Stimulated activated CD4-positive, alpha-beta T cell treated with anti-CD3 and anti-CD28 coated beads, Interleukin-2, amount 100 ng/mL, for 24 hours (primary cell): ENCODE data around the gene GRP.

ENCODE experiments used
- DNase-seq, 2 donors: peaks; one replicate each; pipeline ENCODE4 v3.0.0-alpha.2; 2020

GRP gene

DNA sequence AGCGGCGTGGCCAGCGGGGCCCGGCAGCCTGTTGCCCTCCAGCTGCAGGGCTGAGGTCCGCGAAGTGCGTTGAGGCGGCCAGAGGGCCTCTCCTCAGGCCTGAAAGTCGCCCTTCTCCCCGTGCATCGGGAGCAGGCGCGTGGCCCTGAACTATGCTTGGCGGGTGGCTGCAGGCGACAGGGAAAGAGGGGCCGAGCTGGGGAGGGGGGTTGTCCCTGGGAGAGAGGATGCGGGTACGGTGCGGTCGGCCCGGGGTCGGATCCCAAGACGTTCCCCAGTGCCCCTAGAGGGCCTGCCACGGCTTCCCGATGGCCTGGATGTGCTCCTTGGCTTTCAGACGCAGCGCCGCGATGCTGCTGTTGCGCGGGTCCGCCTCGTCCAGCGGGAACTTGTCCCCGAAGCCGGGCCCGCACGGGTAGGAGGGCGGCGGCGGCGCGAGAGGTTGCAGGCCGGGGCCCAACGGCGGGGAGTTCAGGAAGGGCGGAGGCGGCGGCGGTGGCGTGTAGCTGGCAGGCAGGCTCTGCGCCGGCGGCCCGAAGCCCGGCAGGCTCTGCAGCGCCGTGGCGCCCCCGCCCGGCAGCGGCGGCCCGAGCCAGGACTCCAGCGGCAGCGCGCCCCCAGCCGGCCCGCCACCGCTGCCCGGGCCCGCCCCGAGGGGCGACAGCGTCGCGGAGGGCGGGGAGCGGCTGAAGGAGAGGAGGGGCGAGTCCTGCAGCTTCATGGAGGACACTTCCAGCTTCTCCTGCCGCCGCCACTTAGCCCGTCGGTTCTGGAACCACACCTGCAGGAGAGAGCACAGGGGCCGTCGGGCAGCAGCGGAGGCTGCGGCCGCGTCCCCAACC lies 49.0 kb downstream of the GRP start:
- peak in 1 of 2 donors; percentile 72 for DNase-seq

DNA sequence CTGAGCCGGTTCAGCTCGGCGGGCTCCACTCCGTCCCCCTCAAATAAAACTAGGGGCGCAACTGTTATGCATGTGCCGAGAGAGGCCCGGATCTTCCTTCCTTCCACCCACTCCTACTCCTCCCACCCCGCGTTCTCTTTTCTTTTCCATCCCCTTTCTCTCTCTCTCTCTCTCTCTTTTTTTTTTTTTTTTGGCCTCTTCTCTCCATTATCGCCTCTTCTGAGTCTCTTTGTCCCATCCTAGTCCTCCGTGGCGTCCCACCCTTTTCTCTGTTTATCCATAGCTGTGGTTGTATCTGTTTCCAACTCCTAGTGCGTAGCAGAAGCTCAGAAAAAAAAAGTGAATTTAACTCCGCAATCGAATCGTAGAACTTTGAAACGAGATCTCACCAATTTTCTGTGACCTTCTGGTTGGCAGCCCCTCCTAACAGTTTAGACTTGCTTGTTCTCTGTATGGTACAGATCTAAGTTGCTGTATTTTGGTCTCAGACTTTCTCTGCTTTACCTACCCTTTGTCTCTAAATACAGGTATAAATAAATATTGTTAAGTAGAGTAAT lies 49.7 kb downstream of the GRP start:
- DNase-seq, result no peak

DNA sequence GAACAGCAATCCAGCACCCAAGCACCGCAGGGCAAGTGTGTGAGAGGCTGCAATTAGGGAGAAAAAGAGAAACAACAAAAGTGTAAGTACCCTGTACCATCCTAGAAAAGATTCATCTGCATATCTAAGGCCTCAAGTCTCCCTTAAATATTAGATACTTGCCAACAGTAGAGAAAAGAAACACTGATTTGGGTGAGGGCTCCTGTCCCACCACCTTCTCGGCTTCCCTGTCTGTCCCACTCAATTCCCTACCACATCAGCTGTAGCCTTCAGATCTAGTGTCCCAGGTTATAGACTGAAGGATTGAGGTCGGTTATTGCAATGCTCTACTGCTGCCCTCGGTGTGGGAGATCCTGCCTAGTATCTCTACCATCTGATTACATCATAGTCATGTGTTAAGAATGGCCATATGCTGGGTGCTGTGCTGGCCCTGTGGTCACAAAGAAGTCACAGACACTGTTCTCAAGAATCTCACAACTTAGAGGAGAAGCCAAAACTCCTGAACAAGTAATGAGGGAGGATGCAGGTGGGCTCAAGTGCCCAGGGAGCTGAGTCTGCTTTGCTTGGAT lies 50.8 kb downstream of the GRP start:
- DNase-seq, result no peak

DNA sequence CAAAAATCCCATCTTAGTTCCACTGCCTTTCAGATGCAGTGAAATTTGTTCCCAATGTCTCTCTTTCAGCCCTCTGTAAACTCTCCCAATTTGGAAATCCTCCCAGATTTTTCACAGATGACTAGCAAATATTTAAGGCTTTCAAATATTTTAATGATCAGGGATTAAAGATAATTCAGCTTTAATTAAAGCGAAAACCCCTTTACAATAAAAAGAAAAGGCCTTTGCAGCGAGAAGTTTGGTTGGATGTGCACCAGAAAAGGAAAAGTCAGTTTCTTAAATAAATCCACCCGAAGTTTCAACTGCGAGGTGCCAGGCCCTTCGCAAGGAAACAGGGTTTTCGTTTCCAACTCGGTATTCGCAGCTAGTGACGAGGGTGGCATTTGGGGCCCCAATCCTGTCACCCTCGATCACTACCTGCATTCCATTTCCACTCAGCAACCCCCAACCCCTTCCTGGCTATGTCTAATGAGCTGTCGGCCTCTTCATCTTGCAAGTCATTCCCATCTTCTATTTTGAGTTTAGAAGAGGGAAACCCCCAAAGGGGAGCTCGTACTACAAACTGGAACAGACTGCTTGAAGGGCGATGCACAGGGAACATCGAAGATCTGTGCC lies 51.8 kb downstream of the GRP start:
- DNase-seq, result no peak

DNA sequence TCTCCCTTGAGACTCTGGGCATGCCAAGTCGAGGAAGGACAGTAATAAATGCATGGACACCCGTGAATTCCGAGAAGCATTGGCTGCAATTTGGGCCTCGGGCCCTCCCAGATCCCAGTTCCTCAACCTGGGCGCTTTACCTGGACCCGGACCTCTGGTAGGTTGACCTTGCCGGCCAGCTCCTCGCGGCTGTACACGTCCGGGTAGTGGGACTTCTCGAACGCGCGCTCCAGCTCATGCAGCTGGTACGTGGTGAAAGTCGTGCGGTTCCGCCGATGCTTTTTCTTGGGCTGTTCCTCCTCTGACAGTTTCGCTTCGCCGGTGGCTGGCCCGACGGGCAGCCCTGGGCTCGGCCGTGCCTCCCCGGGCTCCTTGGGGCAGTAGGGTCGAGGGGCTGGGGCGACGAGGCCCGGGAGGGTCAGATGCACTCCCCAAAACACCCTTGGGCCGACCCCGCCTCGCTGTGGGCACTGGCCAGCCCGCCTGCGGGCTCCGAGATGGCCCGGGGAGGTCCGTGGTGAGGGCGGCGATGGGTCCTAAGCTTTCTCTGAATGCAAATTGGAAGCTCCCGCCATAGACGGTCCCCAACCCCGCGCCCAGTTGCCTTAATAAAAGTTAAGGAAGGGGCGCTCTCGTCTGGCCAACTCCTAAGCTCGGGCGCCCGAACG lies 52.4 kb downstream of the GRP start:
- no peak for DNase-seq

DNA sequence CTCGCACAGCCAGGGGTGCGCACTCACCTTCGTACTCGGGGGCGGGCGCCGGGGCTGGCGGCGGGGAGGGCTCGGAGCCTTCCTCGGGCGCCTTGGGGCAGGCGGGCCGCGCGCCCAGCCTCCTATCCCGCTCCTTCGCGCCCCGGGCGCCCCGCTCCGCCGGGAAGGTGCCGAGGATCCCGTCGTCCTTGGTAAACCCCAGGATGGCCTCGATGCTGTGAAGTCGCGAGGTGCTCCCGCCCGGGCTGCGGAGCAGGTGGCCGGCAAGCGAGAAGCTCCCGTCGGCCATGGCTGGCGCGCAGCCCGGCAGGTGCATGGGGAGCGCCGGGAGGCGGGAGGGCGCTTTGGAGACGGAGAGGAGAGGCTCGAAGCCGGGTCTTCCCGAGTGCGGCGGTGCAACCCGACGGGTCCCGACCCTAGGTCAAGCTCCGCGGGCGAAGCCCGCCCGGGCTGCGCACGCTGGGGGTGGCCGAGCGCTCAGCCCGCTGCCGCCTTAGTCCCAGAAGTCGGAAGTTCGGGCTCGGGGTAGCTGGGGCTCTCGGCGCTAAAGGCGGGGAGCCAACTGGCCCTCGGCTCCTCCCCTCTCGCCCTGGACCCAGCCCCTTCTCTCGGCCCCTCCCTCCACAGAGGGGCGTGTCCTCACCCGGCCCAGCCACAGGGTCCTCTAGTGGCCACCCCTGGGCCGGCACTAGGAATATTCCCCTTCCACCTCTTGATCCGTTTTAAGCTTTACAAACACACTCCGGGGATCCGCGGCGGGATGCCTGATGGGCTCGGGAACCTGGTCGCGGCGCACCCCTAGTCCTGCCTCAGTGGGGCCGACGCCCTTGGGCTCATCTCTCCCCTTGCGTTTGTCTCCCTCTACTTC lies 53.2 kb downstream of the GRP start, which contains the start of gene RAX:
TSS of gene RAX (minus strand) at position 564 of the 868 bp plus-strand sequence. CDS start at position 316, 248 bp downstream.
- DNase-seq, result peak in 1 of 2 donors; percentile 58

DNA sequence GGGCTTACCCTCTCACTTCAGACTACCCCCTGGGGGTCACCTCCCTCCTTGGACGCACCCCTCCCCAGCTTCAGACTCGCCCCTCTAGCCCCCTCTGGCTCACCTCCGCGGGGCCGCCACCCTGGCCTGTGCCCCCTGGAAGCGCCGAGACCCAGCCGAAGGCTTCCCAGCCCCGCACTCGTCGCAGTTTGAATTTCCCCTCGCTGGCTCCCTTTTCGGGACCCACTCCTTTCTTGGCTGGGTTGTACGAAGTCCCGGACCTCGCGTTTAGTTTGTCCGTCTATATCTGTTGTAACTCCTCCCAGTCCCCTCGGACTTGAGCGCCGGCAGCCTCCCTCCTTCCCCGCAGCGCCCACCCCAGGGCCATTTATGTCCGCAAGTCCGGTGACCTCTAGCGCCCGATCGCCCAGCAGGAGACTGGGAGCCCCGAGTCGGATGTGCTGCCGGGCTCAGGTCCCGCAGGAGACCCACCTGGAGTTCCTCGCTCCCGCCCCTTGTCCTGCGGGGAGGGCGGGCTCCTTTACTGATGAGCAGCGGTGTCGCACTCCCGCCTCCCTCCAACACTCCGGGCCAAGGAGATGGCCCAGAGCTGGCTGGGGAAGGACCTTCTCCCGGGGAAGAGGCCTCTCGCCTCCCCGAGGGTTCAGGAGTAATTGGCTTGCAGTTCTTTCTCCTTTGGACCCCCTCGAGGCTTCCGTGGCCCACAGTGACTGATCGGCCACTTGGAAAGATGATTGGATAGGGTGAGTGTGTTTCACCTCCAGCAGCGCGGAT lies 54.0 kb downstream of the GRP start:
- no peak for DNase-seq

DNA sequence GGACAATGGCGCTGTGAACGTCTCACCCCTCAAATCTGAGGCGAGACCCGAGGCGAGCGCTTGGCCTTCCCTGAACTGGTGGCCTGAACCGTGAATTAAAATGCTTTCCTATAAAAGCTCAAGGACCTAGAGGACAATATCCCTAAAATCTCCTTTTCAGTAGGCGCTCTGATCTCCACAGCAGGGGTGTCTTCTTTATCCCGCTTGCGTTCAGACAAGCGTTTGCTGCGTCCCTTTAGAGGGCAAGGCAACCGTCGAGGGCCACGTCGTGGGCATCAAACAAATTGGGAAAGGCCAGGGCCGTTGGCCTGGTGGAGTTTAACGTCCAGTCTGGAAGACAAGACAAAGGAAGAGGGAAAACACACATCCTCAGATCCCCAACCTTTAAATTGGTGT lies 54.6 kb downstream of the GRP start:
- DNase-seq, result no peak

DNA sequence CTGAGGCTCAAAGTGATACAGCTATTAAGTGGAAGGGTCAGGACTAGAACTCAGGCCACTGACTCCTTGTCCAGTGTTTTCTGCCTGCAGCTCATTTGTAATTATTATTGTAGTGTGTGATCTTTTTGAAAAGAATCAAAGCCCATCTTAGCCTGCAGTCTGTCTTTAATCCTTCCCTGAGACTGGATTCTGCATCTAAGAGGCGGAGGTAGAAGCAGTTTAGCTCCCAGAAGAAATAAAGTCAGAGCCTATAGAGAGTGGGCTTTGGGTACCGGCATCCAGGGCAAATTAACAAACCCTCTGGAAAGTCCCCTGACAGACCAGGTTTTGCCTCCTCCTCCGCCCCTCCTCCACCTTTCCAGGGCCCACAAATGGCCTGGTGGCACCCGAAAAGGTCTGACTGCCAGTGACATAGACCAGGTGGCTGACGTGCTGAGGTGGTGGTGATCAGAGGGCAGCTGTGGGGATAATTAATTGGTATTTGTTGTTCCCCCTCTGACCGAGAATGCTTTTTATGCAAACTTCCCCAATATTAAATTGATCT lies 55.5 kb downstream of the GRP start:
- DNase-seq, result no peak

DNA sequence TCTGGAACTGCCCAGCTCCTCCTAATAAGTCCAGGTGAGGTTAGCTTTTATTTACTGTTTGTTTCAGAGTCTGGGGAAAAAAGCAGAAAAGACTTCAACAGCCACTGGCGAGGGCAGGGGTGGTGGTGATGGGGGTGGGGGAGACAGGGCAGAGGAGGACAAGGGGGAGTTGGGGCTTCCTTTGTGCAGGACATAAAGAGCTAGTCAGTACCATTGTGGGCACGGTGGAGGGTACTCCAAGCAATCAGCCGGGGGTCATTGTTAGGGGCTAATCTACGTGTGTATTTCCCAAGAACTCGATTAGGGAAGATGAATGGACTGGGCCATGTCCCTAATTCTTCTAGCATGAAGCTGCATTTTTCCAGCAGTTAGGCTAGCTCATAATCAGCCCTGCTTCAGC lies 56.1 kb downstream of the GRP start:
- no peak for DNase-seq

DNA sequence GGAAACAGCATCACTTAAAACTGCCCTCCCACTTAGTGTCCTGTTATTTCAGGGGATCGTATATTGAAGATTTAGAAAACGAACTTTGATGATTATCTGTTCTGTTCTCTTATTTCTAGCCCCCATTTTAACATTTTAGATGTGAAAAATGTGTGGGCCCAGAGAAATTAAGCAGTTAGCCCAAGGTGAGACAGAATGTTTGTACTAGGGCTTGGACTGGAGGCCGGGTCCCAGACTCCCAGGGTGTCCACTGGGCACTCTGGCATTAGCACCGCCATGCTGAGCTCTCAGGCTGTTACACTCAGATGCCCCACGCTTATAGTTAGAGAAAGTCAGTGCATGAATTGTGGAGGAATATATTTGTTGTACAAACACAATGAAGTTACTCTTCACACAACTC lies 58.8 kb downstream of the GRP start:
- DNase-seq, result no peak

DNA sequence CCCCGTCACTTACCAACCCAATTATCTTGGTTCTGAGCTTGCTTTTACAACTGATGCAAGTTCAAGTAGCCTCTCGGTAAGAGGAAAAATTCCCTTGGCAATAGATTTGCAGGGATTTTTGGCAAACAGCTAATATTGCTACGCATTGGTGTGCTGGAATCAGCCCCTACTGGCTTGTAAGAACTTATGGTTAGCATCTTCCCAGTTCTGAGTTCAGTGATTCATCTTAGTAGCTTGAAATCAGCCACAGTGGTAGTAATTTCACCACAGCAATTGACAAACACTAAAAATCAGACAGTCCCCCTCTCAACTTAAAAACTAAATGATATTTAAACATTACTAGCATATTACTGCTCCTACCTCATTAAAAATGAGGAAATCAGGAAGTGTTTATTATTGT lies 59.2 kb downstream of the GRP start:
- DNase-seq, result no peak

DNA sequence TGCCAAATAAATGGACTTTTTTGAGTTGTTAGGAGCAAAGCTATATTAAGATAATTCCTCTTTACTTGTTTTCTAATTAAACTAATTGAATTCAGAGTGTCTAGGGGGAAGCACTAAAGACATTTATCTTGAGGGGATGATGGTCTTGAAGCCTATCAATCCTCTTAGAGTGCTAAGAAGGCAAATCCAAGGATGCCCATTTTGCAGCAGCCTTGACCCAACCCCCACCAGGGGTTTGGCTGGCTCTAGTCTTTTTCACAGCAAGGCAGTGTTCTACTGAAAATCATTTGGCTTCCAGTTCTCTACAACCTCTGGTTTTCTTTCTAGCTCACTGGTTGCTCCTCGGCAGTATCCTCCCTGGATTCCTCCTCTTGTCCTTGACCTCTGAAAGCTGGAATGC lies 59.8 kb downstream of the GRP start:
- no peak for DNase-seq
